22Rv1 (cell line): ENCODE results near the gene PPP1R16B.

Source experiments
- CTCF ChIP-seq: fragments of 450-650 bp; IDR thresholded peaks from 2 replicates; pipeline ENCODE4 v1.5.1; 2017; ENCODE audit warnings: mild to moderate bottlenecking
- ZFX ChIP-seq: fragments of 450-650 bp; IDR thresholded peaks from 2 replicates; pipeline ENCODE4 v1.6.1; 2017; ENCODE audit warnings: antibody characterized with exemption, borderline replicate concordance

- TF ChIP-seq CTCF (no peak), ZFX (no peak)
Observed at GRCh38 chr20:38962928-38963401, 157.5 kb downstream of the PPP1R16B start.
